ENCODE measurements around the gene ESYT3. TPM values are rescaled to one million over a fixed set of nuclear protein-coding genes. Genes with fewer than 3 reads are reported as not detected.

ESYT3 gene
- under 1 TPM in 5 of 6 experiments, not detected in 1; 0.05 to 0.92 (median 0.29) TPM for total RNA-seq
- long read RNA-seq: 0 reads

GRCh38 chr3:138434276-138434874 is at the start of gene ESYT3:
ESYT3 (plus strand) TSS chr3:138434616; CDS start chr3:138434799, 183 bp downstream.
- TF ChIP-seq POLR2A (IDR thresholded peaks at IDR 0.05) (peak; percentile 31), CTCF (IDR thresholded peaks at IDR 0.05) (no peak)
- H3K9me3 ChIP-seq: no peaks in the 10 kb centered on the region
- H3K4me1 ChIP-seq: peaks cover 0 to 14% (median 0%) of the 10 kb centered on the region in 4 donors
- H3K4me3 ChIP-seq: peak within 1 kb of the TSS; percentile 29 to 46 (median 32)
- DNase-seq: peak; percentile 81 to 85 (median 83)
- peaks cover 0 to 20% of the 10 kb centered on the region in 2 donors for H3K27me3 ChIP-seq
- H3K27ac ChIP-seq: no peak within 1 kb of the TSS
- peak; percentile 91 to 95 (median 94) for ATAC-seq
- no peaks in the 10 kb centered on the region for H3K36me3 ChIP-seq
- WGBS (ENCODE audit: insufficient coverage, low coverage, low lambda C conversion rate, missing lambda C conversion rate): no CpG with 5 or more reads among the region's 54 CpGs
- intact Hi-C loops (cut with DNase I): no loop called here

GRCh38 chr3:138384976-138385375 is 49.4 kb upstream of the ESYT3 start:
- intact Hi-C loops (cut with DNase I): no loop called here

GRCh38 chr3:138389144-138389601 is 45.2 kb upstream of the ESYT3 start:
- H3K27ac ChIP-seq: no peak overlapping the region
- H3K4me1 ChIP-seq: no peaks in the 10 kb centered on the region
- no peak for DNase-seq
- ATAC-seq: no peak
- TF ChIP-seq POLR2A (IDR thresholded peaks at IDR 0.05) (no peak), CTCF (IDR thresholded peaks at IDR 0.05) (no peak)
- intact Hi-C loops (cut with DNase I): no loop called here
- H3K4me3 ChIP-seq: no peak overlapping the region
- H3K36me3 ChIP-seq: no peaks in the 10 kb centered on the region
- no peaks in the 10 kb centered on the region for H3K9me3 ChIP-seq
- no peaks in the 10 kb centered on the region for H3K27me3 ChIP-seq
- 67% methylated on average over 3 of the region's 6 CpGs for WGBS (ENCODE audit: insufficient coverage, low coverage, low lambda C conversion rate, missing lambda C conversion rate)

More at GRCh38 chr3:138384976-138385375, 49.4 kb upstream of the ESYT3 start:
- Histone ChIP-seq H3K36me3 (no peaks in the 10 kb centered on the region), H3K4me1 (peaks cover 0 to 9% (median 0%) of the 10 kb centered on the region in 4 donors), H3K27ac (no peak overlapping the region), H3K4me3 (no peak overlapping the region), H3K27me3 (no peaks in the 10 kb centered on the region), H3K9me3 (no peaks in the 10 kb centered on the region)
- 71% methylated on average over 4 of the region's 5 CpGs for whole genome bisulfite sequencing (ENCODE audit: insufficient coverage, low coverage, low lambda C conversion rate, missing lambda C conversion rate)
- TF ChIP-seq CTCF (IDR thresholded peaks at IDR 0.05): no peak
- TF ChIP-seq POLR2A (IDR thresholded peaks at IDR 0.05): no peak
- DNase-seq: no peak
- no peak for ATAC-seq

- no peaks in the 10 kb centered on the region for H3K27me3 ChIP-seq
- no peaks in the 10 kb centered on the region for H3K4me1 ChIP-seq
- no peaks in the 10 kb centered on the region for H3K9me3 ChIP-seq
- no peaks in the 10 kb centered on the region for H3K36me3 ChIP-seq
- intact Hi-C loops (cut with DNase I): no loop called here
- DNase-seq (no peak), ATAC-seq (peak in 1 of 4 donors; percentile 92)
- WGBS (ENCODE audit: insufficient coverage, low coverage, low lambda C conversion rate, missing lambda C conversion rate): 79% methylated on average over 8 of the region's 9 CpGs
- H3K27ac ChIP-seq: no peak overlapping the region
- H3K4me3 ChIP-seq: no peak overlapping the region
- no peak for TF ChIP-seq CTCF (IDR thresholded peaks at IDR 0.05)
- no peak for TF ChIP-seq POLR2A (IDR thresholded peaks at IDR 0.05)
Observed at GRCh38 chr3:138389841-138390581, 44.4 kb upstream of the ESYT3 start.

All from right lobe of liver (tissue), 6 donors.